Sigmoid colon (tissue), 3 donors: ENCODE data around the gene C12orf75.

ENCODE experiments used
- POLR2A ChIP-seq, 2 donors: fragments of 450-650 bp; IDR thresholded peaks; one replicate each; pipeline ENCODE4 v1.6.1; 2016; ENCODE audit warnings: antibody characterized with exemption in 2 of 2, mild to moderate bottlenecking in 2 of 2, moderate library complexity in 2 of 2
- TF ChIP-seq, protein P1 (sequence below), 4 experiments: fragments of 450-650 bp in 3 of 4; fragments of 200-600 bp in 1 of 4; IDR thresholded peaks; one replicate each; pipeline ENCODE4 v1.5.1; 2016 to 2019; ENCODE audit warnings: antibody characterized with exemption in 4 of 4, mild to moderate bottlenecking in 3 of 4, moderate library complexity in 2 of 4

DNA sequence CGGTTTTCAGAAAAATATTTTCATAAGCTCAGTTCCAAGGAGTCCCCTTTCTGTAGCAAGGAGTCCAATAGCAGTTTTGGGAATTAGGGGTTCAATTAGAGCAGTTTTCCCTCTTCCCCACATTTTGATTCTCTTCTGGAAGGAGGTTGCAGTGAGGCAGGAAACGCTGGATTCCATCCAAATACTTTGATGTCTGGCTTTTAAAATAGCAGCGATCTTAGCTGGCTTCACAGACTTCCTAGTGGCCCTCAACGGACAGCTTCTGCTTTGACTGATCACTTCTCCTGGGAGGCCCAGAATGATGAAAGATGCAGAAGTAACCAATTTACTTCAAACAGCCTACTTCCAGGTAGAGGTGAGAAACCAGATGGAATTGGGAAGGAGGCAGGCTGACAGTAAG lies 63.1 kb downstream of the C12orf75 start:
- TF ChIP-seq, protein P1, sequence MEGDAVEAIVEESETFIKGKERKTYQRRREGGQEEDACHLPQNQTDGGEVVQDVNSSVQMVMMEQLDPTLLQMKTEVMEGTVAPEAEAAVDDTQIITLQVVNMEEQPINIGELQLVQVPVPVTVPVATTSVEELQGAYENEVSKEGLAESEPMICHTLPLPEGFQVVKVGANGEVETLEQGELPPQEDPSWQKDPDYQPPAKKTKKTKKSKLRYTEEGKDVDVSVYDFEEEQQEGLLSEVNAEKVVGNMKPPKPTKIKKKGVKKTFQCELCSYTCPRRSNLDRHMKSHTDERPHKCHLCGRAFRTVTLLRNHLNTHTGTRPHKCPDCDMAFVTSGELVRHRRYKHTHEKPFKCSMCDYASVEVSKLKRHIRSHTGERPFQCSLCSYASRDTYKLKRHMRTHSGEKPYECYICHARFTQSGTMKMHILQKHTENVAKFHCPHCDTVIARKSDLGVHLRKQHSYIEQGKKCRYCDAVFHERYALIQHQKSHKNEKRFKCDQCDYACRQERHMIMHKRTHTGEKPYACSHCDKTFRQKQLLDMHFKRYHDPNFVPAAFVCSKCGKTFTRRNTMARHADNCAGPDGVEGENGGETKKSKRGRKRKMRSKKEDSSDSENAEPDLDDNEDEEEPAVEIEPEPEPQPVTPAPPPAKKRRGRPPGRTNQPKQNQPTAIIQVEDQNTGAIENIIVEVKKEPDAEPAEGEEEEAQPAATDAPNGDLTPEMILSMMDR (IDR thresholded peaks at IDR 0.05), result no peak
- TF ChIP-seq POLR2A (IDR thresholded peaks at IDR 0.05), result no peak
